Heart left ventricle (tissue), 13 donors: ENCODE results near the gene GALNT8.

Experiments
- POLR2A ChIP-seq, 2 donors: fragments of 450-650 bp; IDR thresholded peaks; one replicate each; pipeline ENCODE4 v1.6.1; 2017; ENCODE audit warnings: antibody characterized with exemption in 2 of 2, mild to moderate bottlenecking in 2 of 2, moderate library complexity in 2 of 2
- TF ChIP-seq, protein P1 (sequence below), 12 donors: fragments of 200-600 bp; sonication (generic) in 4 of 12; IDR thresholded peaks; one replicate each; pipeline versions ENCODE4 v1.5.0 to v1.8.0; 2018 to 2022; ENCODE audit warnings: antibody characterized with exemption in 12 of 12, mild to moderate bottlenecking in 5 of 12
- donor health status: ischemic (EF 13 %, LVEDD 7.1; RV severe dilation, severe dysfunction).
- donor health status: DM: no; HTN: yes; CAD: no.
- donor health status: DM: no; HTN: no; CAD: no.
- donor health status: ischemic (EF 25% LVEDD 6.9; RV normal size, moderate dysfunction).
- donor health status: ischemic (EF 25% LVEDD 5.7; RV mildly dilated, moderate dysfunction).
- donor health status: ischemic (EF 35%, LVEDD 5.7; RV mildly dilated, moderate dysfunction).
- donor health status: nonischemic (EF 11% LVEDD 7.7; RV severe dilation, severe dysfunction).
- donor health status: DM: yes; HTN: yes; CAD: no.
- donor health status: PGD.
- donor health status: ischemic (EF 29% LVEDD 5.4; RV normal size, mild dysfunction).
- donor health status: nonischemic (EF 23%, LVEDD 6.1; RV moderate dilation, normal function).

- TF ChIP-seq, protein P1, sequence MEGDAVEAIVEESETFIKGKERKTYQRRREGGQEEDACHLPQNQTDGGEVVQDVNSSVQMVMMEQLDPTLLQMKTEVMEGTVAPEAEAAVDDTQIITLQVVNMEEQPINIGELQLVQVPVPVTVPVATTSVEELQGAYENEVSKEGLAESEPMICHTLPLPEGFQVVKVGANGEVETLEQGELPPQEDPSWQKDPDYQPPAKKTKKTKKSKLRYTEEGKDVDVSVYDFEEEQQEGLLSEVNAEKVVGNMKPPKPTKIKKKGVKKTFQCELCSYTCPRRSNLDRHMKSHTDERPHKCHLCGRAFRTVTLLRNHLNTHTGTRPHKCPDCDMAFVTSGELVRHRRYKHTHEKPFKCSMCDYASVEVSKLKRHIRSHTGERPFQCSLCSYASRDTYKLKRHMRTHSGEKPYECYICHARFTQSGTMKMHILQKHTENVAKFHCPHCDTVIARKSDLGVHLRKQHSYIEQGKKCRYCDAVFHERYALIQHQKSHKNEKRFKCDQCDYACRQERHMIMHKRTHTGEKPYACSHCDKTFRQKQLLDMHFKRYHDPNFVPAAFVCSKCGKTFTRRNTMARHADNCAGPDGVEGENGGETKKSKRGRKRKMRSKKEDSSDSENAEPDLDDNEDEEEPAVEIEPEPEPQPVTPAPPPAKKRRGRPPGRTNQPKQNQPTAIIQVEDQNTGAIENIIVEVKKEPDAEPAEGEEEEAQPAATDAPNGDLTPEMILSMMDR (IDR thresholded peaks at IDR 0.05) = no peak
- no peak for TF ChIP-seq POLR2A (IDR thresholded peaks at IDR 0.05)
Measured at GRCh38 chr12:4701395-4702190, 18.6 kb upstream of the GALNT8 start.
